ENCODE measurements around the gene PEDS1.

DNA sequence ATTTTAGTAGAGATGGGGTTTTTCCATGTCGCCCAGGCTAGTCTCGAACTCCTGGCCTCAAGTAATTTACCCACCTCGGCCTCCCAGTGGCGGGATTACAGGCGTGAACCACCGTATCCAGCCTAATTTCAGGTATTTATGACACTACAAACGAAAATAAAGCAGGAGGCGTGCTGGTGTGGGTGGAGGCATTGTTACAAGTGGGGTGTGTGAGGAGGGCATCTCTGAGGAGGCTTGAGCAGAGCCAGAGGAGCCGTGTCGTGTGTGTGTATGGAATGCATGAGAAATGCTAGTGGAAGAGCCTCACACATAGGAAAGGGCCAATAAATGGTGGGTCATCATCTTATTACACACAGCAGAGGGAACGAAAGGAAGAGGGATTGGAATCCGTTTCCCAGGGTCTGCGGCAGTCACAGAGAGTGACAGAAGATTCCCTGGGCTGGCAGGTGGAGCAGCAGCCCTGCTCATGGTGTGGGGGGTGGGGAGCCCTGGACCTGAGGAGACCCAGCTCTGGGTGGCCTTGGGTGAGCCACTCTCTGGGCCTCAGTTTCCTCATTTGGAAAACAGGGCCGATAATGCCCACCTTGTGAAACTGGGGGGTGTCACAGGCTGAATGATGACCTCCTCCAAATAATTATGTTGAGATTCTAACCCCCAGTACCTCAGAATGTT lies 17.2 kb upstream of the PEDS1 start:
- TF ChIP-seq, protein P1, sequence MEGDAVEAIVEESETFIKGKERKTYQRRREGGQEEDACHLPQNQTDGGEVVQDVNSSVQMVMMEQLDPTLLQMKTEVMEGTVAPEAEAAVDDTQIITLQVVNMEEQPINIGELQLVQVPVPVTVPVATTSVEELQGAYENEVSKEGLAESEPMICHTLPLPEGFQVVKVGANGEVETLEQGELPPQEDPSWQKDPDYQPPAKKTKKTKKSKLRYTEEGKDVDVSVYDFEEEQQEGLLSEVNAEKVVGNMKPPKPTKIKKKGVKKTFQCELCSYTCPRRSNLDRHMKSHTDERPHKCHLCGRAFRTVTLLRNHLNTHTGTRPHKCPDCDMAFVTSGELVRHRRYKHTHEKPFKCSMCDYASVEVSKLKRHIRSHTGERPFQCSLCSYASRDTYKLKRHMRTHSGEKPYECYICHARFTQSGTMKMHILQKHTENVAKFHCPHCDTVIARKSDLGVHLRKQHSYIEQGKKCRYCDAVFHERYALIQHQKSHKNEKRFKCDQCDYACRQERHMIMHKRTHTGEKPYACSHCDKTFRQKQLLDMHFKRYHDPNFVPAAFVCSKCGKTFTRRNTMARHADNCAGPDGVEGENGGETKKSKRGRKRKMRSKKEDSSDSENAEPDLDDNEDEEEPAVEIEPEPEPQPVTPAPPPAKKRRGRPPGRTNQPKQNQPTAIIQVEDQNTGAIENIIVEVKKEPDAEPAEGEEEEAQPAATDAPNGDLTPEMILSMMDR (conservative IDR thresholded peaks at IDR 0.05) = no peak
- no peak for TF ChIP-seq EZH2 (IDR thresholded peaks at IDR 0.05; ENCODE audit: low read depth)

Measured in PC-9 (cell line).